ENCODE results near the gene CLNK.

The CLNK gene

DNA sequence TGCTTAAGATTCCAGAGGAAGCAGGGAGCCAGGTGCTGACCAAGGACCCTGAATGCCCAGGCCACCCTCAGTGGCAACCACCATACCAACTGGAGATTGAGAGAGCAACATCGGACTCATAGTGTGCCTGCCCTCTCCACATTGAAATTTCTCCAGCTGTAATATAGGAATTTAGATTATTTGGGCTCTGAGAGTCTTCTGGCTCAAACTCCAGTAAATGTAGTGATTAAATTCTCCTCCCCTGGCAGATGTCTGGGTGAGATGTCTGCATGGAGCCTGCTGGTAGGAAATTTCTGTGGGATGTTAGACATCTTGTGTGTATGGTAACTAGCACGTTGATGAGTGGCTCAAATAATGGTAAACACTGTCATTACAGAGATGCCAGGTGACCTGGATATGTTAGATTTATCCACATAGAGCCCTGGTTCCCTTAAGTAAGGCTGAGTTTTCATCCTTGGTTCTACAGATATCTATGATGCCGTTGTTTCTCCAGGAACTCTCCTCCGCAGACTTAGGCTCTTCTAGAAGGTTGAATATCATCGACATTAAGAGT is 70.6 kb downstream of the CLNK start:
- no peak for DNase-seq

DNA sequence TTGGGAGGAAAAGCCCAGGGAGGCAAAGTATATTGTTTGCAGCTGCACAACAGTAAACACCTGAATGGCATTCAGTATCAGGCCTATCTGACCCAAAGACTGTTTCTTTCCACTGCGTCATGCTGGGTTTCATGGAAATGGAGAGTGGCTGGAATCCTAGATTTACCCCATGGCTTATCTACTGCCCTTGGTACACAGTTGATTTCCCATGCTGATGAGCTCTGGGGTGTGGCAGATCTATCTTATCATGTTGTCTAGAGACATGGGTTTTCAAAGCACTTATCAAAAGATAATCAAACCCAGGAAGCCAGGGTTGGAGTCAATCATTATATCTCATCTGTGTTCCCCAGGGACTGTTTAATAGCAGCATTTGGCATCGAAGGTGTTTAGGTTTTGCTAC is 72.1 kb downstream of the CLNK start:
- no peak for DNase-seq

DNA sequence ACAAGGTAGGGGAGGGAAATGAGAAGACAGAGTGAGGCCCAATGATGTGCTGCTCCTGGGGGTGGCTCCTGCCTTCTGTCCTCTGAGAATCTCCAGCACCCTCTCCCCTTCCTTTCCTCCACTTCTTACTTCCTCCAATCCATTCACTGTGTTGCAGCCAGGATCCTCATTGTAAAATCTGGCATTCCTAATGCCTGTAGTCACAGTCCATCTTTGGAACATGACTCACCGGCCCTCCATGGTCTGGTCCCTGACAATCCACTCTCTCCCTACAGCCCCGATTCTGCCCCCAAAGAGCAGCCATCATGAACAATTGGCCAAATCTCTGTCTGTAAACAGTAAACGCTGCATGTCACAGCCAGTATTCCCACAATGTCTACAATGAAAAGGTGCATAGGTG is 72.9 kb downstream of the CLNK start:
- no peak for DNase-seq

DNA sequence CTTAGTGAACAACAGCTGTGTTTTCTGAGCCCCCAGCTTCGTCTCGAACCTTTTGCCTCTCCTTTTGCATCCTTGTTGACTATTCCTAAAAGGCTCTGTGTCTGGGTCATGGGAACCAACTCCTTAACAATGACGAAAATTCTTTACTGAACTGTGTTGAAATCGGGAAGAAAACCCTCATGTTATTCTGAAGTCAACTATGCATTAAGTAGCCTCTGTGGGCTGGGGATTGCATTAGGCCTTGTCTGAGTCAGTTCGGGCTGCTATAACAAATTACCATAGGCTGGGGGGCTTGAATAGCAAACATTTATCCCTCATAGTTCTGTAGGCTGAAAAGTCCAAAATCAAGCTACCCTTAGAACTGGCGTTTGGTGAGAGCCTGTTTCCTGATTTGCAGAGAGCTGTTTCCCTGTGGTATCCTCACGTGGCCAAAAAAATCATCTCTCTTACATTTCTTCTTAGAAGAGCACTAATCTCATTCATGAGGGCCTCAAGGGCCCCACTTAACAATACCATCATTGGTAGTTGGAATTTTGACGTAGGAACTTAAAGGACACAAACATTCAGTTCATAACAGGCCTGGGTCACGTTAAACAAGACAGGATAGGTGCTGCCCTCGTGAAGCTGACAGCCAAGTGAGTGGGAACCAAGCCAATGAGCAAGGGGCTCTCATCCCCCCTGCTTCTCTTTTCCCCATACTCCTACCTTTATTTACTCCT is 75.9 kb downstream of the CLNK start:
- no peak for DNase-seq

DNA sequence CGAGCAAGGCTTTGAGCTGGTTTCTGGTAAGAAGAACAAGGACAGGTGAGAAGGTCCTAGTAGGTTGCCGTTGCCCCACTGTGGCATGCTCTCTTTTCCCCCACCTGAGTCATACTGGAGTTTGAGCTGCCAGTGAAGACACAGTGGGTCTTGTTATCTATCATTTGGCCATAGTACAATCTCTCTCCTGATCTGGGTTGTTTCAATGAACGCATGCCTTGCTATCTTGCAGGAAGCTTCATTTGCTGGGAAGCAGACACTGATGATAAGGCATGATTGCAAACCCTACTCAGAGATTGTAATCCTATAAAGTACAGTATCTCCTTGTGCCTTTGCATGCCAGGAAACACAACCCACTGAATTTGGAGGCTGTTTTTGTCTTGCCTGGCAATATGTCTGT is 77.4 kb downstream of the CLNK start:
- no peak for DNase-seq

DNA sequence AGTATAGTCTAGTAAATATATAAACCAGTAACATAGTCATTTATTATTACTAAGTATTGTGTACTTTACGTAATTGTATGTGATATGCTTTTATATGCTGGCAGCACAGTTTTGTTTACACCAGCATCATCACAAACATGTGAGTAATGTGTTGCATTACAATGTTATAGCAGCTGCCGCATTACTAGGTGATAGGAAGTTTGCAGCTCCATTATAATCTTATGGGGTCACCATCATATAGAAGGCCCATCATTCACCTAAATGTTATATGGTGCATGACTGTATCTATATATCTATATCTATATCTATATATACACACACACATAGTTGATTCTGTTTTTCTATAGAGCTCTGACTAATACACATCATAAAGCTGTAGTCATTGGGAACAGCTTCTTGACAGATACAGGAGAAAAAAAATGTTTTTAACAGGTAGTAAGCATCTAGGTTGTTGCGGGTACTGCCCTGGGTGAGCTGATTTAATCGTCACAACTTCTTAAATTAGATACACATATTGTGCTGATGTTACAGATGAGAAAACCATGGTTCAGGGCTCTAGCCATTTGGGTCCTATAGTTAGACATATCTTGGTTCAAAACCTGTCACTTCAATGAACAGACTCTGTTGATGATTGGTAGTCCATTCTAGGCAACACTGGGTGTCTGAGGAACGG is 77.9 kb downstream of the CLNK start:
- no peak for DNase-seq

DNA sequence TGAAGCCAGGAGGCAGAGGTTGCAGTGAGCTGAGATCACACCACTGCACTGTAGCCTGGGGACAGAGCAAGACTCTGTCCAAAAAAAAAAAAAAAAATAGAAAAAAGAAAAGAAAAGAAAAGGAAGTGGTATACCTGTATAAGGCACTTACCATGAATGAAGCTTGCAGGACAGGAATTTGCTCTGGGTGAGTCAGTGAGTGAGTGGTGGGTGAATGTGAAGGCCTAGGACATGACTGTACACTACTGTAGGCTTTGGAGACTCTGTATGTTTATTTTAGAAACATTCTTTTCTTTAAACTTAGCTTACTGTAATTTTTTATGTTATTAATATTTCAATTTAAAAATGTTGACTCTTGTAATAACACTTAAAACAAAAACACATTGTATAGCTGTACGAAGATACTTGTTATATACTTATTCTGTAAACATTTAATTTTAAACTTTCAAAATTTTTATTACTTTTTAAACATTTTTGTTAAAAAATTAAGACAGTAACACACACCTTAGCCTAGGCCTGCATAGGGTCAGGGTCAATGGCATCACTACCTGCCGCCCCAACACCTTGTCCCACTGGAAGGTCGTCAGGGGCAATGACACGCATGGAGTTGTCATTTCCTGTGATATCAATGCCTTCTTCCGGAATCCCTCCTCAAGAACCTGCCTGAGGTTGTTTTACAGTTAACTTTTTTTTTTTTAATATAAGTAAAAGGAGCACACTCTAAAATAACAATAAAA is 78.7 kb downstream of the CLNK start:
- no peak for DNase-seq

DNA sequence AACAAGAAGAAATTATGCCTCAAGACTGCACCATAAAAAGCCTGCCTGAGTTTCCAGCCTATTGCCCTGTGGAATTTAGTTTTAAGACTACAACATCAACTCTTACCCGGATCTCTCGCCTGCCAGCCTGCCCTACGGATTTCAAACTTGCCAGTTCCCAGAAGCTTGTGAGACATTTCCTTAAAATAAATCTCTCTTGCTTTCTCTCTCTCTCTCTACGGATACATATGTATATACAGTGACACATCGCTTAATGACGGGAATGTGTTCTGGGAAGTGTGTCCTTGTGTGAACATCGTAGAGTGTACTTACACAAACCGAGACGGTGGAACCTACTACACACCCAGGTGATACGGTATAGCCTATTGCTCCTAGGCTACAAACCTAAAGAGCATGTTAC is 79.5 kb downstream of the CLNK start:
- DNase-seq: no peak

DNA sequence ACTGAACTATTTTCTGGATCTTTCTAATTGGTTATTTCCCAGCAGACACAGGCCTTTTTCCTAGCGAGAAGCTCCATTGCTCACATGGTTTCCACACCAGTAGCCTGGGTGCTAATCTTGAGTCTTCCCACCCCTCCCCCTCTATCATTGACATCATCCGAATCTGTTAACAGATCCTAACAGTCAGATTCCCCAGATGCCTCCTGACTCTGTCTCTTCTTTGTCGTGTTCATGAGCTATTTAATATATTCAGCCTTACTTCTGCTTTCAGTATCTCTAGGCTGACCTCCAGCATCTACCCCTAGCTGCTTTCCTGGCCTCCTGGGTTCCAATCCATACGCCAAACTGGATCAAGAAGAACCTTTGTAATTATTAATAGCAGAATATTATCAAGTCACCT is 85.0 kb downstream of the CLNK start:
- DNase-seq: no peak

DNA sequence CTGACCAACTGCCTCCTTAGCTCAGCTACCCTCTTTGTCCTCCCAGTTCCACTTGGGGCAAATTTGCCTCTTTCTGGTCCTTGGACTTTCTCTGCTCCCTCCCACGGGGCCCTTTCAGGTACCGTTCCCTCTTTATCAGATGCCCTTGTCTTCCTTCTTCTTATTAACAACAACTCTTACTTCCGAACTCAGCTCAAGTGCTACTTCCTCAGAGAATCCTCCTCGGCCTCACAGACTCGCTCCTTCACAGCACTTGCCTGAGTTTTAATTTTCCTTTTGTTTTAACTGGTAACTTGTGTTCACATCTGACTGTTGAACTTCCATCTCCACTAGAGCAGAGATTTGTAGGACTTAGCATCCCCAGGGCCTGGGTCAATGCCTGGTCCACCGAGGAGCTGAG is 85.7 kb downstream of the CLNK start:
- no peak for DNase-seq

DNA sequence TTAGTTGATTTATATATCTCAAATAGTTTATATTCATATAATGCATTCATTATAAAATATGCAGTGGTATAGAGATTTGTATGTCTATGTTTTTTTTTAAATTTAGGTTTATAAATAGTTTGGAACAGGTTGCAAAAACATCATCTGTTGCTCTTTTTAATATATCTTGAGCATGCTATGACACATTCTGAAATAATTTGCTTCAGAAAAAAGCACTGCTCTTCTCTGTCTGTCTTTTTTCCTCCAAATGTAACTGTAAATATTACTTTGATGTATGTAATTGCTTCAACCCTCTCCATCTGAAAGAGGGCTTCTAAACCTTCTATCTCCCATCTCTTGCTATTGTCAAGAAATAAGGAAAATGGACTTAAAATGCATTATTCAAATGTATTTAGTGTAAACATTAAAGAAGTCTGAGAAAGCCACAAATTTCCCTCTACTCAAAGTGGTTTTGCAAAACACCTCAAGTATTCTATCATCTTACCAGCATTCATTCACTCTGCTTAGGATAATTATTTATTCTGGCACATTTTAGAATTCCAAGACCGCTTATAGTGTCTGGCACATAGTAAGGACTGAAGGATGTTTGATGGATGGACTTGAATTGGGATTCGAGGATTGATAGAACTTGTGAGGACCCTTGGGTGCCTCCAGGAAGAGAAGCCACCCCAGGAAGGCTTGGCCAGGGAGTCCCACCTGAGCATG is 87.8 kb downstream of the CLNK start:
- DNase-seq: no peak

DNA sequence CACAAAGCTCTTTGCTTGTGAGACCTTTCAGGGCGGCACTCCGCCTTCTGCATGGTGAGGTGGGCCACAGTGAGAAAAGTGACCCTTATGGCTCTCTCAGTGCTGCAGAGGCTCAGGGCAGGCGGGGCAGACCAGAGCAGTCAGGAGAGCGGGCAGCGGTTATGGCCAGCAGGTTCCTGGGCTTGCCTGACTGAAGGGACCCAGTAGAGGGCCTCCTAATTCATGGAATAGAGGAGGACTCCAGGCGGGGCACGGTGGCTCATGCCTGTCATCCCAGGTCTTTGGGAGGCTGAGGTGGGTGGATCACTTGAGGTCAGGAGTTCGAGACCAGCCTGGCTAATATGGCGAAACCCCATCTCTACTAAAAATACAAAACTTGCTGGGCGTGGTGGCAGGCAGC is 91.4 kb downstream of the CLNK start:
- no peak for DNase-seq

DNA sequence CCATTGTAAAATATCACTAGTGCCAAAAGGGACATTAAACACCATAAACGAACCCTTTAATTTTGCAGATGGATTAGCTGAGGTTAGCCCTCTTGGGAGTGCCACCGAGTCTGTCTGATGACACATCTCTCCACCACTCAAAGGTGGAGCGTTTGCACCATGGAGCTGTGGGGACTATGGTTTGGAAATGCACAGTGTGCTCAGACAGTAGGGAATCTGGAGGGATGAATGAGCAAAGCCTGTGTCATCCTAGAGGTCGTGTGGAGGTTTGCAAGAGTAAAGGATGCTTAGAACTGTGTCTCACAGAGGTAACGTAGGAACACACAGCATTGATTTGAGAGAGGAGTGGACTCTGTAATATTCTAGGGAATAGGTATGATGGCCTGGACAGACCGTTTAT is 93.7 kb downstream of the CLNK start:
- no peak for DNase-seq

DNA sequence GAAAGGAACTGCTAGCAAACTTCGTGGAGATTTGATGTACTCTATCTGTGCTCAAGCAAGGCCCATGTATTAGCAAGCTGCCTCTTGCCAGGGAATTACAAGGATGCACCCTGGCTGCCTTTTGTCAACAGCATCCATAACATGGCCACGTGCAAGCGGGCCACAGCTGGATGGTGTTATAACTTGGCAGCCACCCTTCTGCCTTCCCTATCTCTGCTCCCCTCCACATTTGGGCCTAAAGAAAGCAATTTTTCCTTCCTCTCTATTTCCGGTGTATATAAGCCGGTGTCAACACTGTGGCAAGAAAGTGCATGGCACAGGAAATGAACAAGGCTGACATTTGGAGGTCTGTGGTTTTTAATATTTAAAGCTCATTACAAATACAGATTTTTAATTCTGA is 94.8 kb downstream of the CLNK start:
- no peak for DNase-seq

DNA sequence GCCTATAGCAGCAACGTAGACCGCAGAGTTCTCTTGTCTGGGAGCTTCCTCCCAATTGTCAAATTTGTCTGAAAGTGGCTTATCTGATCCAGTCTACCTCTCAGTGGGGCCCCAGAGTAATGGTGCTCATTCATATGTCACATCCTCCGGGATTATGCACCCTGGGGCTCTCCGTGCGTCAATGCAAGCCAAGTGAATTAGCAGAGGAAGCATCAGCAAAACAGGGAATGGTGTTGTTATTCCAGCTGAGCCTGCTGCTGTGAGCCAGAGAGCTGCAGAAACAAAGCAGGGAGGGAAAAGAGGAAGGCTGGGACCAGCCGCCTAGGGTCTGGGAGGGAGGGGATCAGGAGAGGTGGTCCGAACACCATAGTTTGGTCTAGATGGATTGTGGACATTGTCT is 95.2 kb downstream of the CLNK start:
- DNase-seq: no peak

DNA sequence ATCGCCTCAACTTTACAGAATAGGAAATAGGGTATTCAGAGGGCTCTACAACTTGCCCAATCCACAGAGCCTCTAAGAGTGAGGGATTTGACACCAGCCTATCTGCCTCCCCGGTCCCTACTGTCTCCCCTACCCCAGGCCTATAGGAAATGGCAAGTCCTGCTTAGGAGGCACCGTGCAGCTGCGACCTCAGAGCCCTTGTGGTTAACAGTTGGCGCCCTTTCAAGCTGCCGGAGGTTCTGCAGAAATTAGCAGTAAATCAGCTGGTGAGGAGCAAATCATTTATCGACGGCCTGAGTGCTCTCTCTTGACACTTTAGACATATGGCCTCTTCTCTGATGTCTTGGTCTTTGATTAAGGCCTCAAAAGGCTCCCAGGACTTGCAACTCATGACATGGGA is 96.9 kb downstream of the CLNK start:
- no peak for DNase-seq

DNA sequence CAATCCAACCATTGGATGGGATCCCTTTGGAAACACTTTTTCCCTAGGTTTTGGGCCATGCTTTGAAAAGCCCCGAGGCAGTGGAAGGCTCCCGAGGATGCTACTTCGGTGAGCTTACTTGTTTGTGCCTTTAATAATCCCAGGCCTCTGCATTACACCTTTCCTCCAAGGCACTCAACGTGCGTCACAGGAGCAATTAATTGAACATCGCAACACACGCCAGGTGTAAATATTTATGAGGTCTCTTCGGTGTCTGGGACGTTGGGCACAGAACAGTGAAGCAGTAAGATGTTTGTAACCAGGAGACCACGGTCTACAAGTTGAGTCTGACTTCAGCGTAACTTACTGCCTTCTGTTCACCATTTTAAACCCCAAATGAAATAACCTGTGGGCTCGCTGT is 97.3 kb downstream of the CLNK start:
- no peak for DNase-seq

DNA sequence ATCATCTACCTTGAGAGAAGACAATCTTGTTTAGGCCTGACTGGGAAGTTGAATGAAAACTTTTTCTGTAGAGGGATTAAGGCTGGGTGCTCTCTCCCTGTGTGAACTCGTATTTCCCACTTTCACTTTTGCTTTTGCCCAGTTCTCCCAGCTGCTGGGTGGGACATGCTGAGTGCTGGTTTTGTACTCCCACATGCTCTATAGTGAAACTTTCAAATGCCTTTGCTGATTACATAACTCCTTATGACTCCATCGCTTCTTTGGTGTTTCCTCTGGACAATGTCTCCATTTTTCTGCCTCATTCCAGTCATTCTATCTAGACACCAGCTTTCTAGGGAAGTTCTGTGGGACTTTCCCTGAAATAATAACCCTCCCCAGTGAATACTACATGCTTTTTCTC is 100.5 kb downstream of the CLNK start:
- no peak for DNase-seq

DNA sequence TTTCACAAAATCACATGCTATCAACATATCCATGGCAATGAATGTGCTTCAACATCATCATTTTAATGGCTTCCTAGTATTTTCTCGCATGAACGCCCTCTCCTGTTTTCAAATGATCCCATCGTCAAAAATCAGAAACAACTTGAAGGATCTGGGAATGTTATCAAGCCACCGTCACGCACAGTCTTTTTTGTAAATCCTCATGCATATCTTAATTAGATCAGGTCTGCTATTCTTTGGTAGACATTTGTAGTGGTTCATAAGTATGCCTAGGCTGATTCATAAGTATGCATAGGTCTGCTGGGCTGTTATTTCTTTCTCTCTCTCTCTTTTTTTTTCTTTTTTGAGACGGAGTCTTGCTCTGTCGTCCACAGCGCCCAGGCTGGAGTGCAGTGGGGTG is 101.6 kb downstream of the CLNK start:
- DNase-seq: no peak

DNA sequence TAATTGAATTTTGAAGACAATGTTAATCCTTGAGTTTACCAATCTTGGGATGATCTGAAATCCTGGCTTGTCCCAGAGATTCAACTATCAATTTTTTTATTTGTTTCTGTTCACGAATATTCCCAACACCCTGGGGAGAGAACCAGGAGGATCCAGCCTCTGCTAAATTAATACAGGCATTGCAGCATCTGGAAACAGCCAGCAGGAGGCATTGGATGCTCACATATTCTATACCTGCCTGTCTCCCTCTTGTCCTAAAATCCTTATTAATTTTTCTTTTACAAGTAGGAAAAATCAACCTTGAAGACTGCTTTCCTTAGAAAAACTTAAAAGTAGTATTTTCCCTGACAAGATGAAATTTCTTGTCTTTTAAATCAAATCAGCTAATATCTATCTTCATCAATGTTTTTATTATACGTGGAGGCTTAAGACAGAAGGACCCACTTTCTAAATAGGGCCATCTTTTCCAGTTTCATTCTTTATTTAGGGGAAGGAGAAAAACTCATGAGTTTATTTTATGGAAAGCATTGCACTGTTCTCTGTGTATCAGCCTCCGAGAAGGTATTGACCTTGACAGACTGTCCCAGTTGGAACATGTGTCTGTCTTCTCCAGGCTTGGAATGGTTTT is 102.4 kb downstream of the CLNK start:
- peak in 26 of 56 donors; percentile 1 to 72 (median 13) for DNase-seq

DNA sequence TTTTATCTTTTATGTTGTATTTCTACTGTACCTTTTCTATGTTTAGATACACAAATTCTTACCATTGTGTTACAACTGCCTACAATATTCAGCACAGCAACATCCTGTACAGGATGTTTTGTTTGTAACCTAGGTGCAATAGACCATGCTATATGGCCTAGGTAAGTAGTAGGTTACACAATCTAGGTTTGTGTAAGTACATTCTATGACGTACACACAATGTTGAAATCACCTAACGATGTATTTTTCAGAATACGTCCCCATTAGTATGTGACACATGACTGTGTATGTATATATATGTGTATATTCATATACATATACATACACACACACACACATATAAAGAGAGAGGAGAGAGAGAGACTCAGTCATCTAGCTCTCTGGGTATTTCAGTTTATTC is 103.5 kb downstream of the CLNK start:
- no peak for DNase-seq
